Osteoblast (primary cell): Measurements from ENCODE around the gene WDR70. TPM values are rescaled to one million over a fixed set of nuclear protein-coding genes. Genes with fewer than 3 reads are reported as not detected.
"Not testable (repeated sequence)": the region's sequence is repeated elsewhere in the genome, so short reads cannot be mapped to it uniquely, and the experiment has no call there.

Source experiments
- DNase-seq: peaks from one replicate; pipeline ENCODE4 v3.0.0; 2011; ENCODE audit warnings: low spot score, mixed read lengths; ENCODE audit not compliant: insufficient read length; ENCODE audit errors: missing footprints
- H2AFZ ChIP-seq: 2 replicates; pipeline ENCODE4 v1.6.0; 2011; ENCODE audit warnings: mild to moderate bottlenecking, low read length
- H3K27ac ChIP-seq: 2 replicates; pipeline ENCODE4 v1.5.1; 2011; ENCODE audit warnings: mild to moderate bottlenecking, low read depth, low read length, moderate library complexity
- H3K27me3 ChIP-seq: 2 replicates; pipeline ENCODE4 v1.6.0; 2012; ENCODE audit warnings: mild to moderate bottlenecking, control low read depth, inconsistent platforms, low read length, moderate library complexity; ENCODE audit not compliant: insufficient read depth
- H3K36me3 ChIP-seq: 2 replicates; pipeline ENCODE4 v1.5.1; 2011; ENCODE audit warnings: mild to moderate bottlenecking, low read length, control low read depth, moderate library complexity; ENCODE audit not compliant: insufficient read depth
- H3K4me1 ChIP-seq: 2 replicates; pipeline ENCODE4 v1.5.1; 2011; ENCODE audit warnings: mild to moderate bottlenecking, low read length, control low read depth, moderate library complexity; ENCODE audit not compliant: insufficient read depth
- H3K4me2 ChIP-seq: 2 replicates; pipeline ENCODE4 v1.6.0; 2011; ENCODE audit warnings: mild to moderate bottlenecking, low read length; ENCODE audit not compliant: insufficient read depth
- H3K4me3 ChIP-seq: fragments of 200-600 bp; sonication (generic); 3 replicates; pipeline ENCODE4 v1.5.1; 2012; ENCODE audit warnings: mild to moderate bottlenecking, low read length, inconsistent platforms; ENCODE audit not compliant: insufficient read depth
- H3K79me2 ChIP-seq: 2 replicates; pipeline ENCODE4 v1.6.0; 2012; ENCODE audit warnings: mild to moderate bottlenecking, low read length, control low read depth, inconsistent platforms; ENCODE audit not compliant: insufficient read depth
- H3K9me3 ChIP-seq: 2 replicates; pipeline ENCODE4 v1.5.1; 2011; ENCODE audit warnings: low read depth, low read length, control low read depth
- H4K20me1 ChIP-seq: 2 replicates; pipeline ENCODE4 v1.6.0; 2012; ENCODE audit warnings: mild to moderate bottlenecking, low read length, control low read depth; ENCODE audit not compliant: insufficient read depth
- CTCF ChIP-seq: IDR thresholded peaks from 2 replicates; pipeline ENCODE4 v1.5.1; 2011; ENCODE audit warnings: mild to moderate bottlenecking, low read depth, low read length, moderate library complexity; ENCODE audit errors: extremely low read depth
- total RNA-seq: library from RNA; depleted of rRNA; stranded (reverse); fragments of >200 nt; gene quantifications from 2 replicates; pipeline ENCODE4 v1.2.3, GENCODE V29; 2012

WDR70 gene
- total RNA-seq, 1 donor: 32.2 TPM

- no peak for DNase-seq
- no peaks in the 10 kb centered on the region for H3K36me3 ChIP-seq
- no peaks in the 10 kb centered on the region for H3K27me3 ChIP-seq
- TF ChIP-seq CTCF: peak; percentile 73
- H4K20me1 ChIP-seq: no peaks in the 10 kb centered on the region
- H3K27ac ChIP-seq: no peak overlapping the region
- H3K4me3 ChIP-seq: no peak overlapping the region
- H2AFZ ChIP-seq: no peak overlapping the region
- peaks cover 47% of the 10 kb centered on the region for H3K4me1 ChIP-seq
- no peaks in the 10 kb centered on the region for H3K79me2 ChIP-seq
- H3K4me2 ChIP-seq: no peak overlapping the region
- no peaks in the 10 kb centered on the region for H3K9me3 ChIP-seq
Measured at GRCh38 chr5:37774912-37775483, 395.9 kb downstream of the WDR70 start.

GRCh38 chr5:37776826-37777225 lies 397.7 kb downstream of the WDR70 start:
- DNase-seq: peak; percentile 77
- H3K27me3 ChIP-seq: no peaks in the 10 kb centered on the region
- H4K20me1 ChIP-seq: no peaks in the 10 kb centered on the region
- peak overlapping the region; percentile 97 for H3K27ac ChIP-seq
- H3K36me3 ChIP-seq: no peaks in the 10 kb centered on the region
- H3K9me3 ChIP-seq: no peaks in the 10 kb centered on the region
- TF ChIP-seq CTCF: no peak
- no peaks in the 10 kb centered on the region for H3K79me2 ChIP-seq
- H3K4me3 ChIP-seq: peak overlapping the region; percentile 28
- peaks cover 30% of the 10 kb centered on the region for H3K4me1 ChIP-seq
- peak overlapping the region; percentile 42 for H2AFZ ChIP-seq
- peak overlapping the region; percentile 60 for H3K4me2 ChIP-seq

- Histone ChIP-seq H3K27me3 (no peaks in the 10 kb centered on the region), H3K4me2 (peak overlapping the region; percentile 60), H3K9me3 (no peaks in the 10 kb centered on the region), H3K36me3 (no peaks in the 10 kb centered on the region), H3K79me2 (no peaks in the 10 kb centered on the region), H3K4me3 (no peak overlapping the region), H2AFZ (peak overlapping the region; percentile 24), H3K27ac (peak overlapping the region; percentile 97), H3K4me1 (peaks cover 23% of the 10 kb centered on the region), H4K20me1 (no peaks in the 10 kb centered on the region)
- no peak for TF ChIP-seq CTCF
- DNase-seq: peak; percentile 6
Measured at GRCh38 chr5:37777432-37778130, 398.5 kb downstream of the WDR70 start.

- not testable (repeated sequence) for H2AFZ ChIP-seq, H3K9me3 ChIP-seq, H3K36me3 ChIP-seq, H3K79me2 ChIP-seq, H3K4me3 ChIP-seq, DNase-seq, H3K4me1 ChIP-seq, H3K27ac ChIP-seq, H3K4me2 ChIP-seq, H4K20me1 ChIP-seq, H3K27me3 ChIP-seq
Measured at GRCh38 chr5:37781409-37781808, 402.3 kb downstream of the WDR70 start.
